ENCODE measurements around the gene HOATZ. TPM values are rescaled to one million over a fixed set of nuclear protein-coding genes. Genes with fewer than 3 reads are reported as not detected.

Gene HOATZ
- total RNA-seq, 1 donor from 2014 or later = not detected

- Mint-ChIP-seq H3K36me3 (ENCODE audit: insufficient read depth) (no peaks in the 10 kb centered on the region), H3K9me3 (ENCODE audit: low read depth) (no peaks in the 10 kb centered on the region), H3K4me3 (ENCODE audit: low read depth) (no peak overlapping the region), H3K4me1 (ENCODE audit: low read depth) (peaks cover 1% of the 10 kb centered on the region), H3K27me3 (no peaks in the 10 kb centered on the region), H3K27ac (no peak overlapping the region)
- DNase-seq (ENCODE audit: low spot score, unreplicated experiment) = no peak
- no peak for TF ChIP-seq CTCF (IDR thresholded peaks at IDR 0.05; ENCODE audit: unreplicated experiment)
Measured at GRCh38 chr11:111582163-111582562, 67.6 kb downstream of the HOATZ start.

GRCh38 chr11:111582881-111583280 lies 68.3 kb downstream of the HOATZ start:
- Mint-ChIP-seq H3K27me3 (no peaks in the 10 kb centered on the region), H3K4me3 (ENCODE audit: low read depth) (no peak overlapping the region), H3K27ac (no peak overlapping the region), H3K4me1 (ENCODE audit: low read depth) (peaks cover 1% of the 10 kb centered on the region), H3K9me3 (ENCODE audit: low read depth) (no peaks in the 10 kb centered on the region), H3K36me3 (ENCODE audit: insufficient read depth) (no peaks in the 10 kb centered on the region)
- TF ChIP-seq CTCF (IDR thresholded peaks at IDR 0.05; ENCODE audit: unreplicated experiment) = no peak
- no peak for DNase-seq (ENCODE audit: low spot score, unreplicated experiment)

GRCh38 chr11:111585371-111585770 lies 70.8 kb downstream of the HOATZ start:
- Mint-ChIP-seq H3K27ac (no peak overlapping the region), H3K4me3 (ENCODE audit: low read depth) (no peak overlapping the region), H3K4me1 (ENCODE audit: low read depth) (peaks cover 1% of the 10 kb centered on the region), H3K9me3 (ENCODE audit: low read depth) (no peaks in the 10 kb centered on the region), H3K36me3 (ENCODE audit: insufficient read depth) (no peaks in the 10 kb centered on the region), H3K27me3 (no peaks in the 10 kb centered on the region)
- TF ChIP-seq CTCF (IDR thresholded peaks at IDR 0.05; ENCODE audit: unreplicated experiment) = no peak
- DNase-seq (ENCODE audit: low spot score, unreplicated experiment) = no peak

- H3K27me3 Mint-ChIP-seq = no peaks in the 10 kb centered on the region
- TF ChIP-seq CTCF (IDR thresholded peaks at IDR 0.05; ENCODE audit: unreplicated experiment) = peak; percentile 67
- H3K27ac Mint-ChIP-seq = no peak overlapping the region
- no peaks in the 10 kb centered on the region for H3K36me3 Mint-ChIP-seq (ENCODE audit: insufficient read depth)
- H3K4me3 Mint-ChIP-seq (ENCODE audit: low read depth) = no peak overlapping the region
- H3K4me1 Mint-ChIP-seq (ENCODE audit: low read depth) = peaks cover 1% of the 10 kb centered on the region
- no peaks in the 10 kb centered on the region for H3K9me3 Mint-ChIP-seq (ENCODE audit: low read depth)
- no peak for DNase-seq (ENCODE audit: low spot score, unreplicated experiment)
Measured at GRCh38 chr11:111586388-111586831, 71.8 kb downstream of the HOATZ start.

Small RNAs within 50 kb of the gene (microRNA-seq; reads per million reads assigned to microRNA genes)
- gene MIR34B (ENCODE audit: borderline number of aligned reads, unreplicated experiment) (4.2 reads per million), gene MIR34C (ENCODE audit: borderline number of aligned reads, unreplicated experiment) (28.7 reads per million, percentile 36 among the genes with 10 or more reads in this experiment)

Other genes starting within 250 kb of the HOATZ start
- gene POU2AF3, start 216.2 kb upstream of the HOATZ start, total RNA-seq = 3.4 and 4.2 TPM in 2 replicates
- gene POU2AF1, start 135.5 kb upstream of the HOATZ start, total RNA-seq = 0.43 and 0.58 TPM in 2 replicates
- gene BTG4, start 2.4 kb upstream of the HOATZ start, total RNA-seq = not detected in 2 replicates
- 4.5 and 5.1 TPM in 2 replicates for gene LAYN, start 25.9 kb downstream of the HOATZ start, total RNA-seq
- 43.0 and 43.7 TPM in 2 replicates for gene SIK2, start 87.7 kb downstream of the HOATZ start, total RNA-seq

All from progenitor cell of endocrine pancreas (in vitro differentiated cells).